Cardiac muscle cell (in vitro differentiated cells and primary cell): ENCODE results near the gene ZDBF2. TPM values are rescaled to one million over a fixed set of nuclear protein-coding genes. Genes with fewer than 3 reads are reported as not detected.
A peak's percentile ranks its signal among the peaks of the same experiment; 100 is the strongest.

Experiments used
- DNase-seq, 2 donors: peaks; one replicate each; pipeline versions ENCODE4 v3.0.0 to v3.0.0-alpha.2; 2010 to 2017; ENCODE audit warnings: low read depth in 1 of 2, low spot score in 1 of 2
- H3K27ac ChIP-seq: fragments of 200-600 bp; sonication (generic); 2 replicates; pipeline ENCODE4 v1.5.1; 2016
- H3K27me3 ChIP-seq: fragments of 200-600 bp; sonication (generic); 2 replicates; pipeline ENCODE4 v1.6.0; 2016; ENCODE audit warnings: control low read depth
- H3K36me3 ChIP-seq: fragments of 200-600 bp; sonication (generic); 2 replicates; pipeline ENCODE4 v1.5.1; 2016; ENCODE audit warnings: control low read depth
- H3K4me1 ChIP-seq: fragments of 200-600 bp; sonication (generic); 2 replicates; pipeline ENCODE4 v1.8.1; 2017; ENCODE audit warnings: low read depth, mild to moderate bottlenecking, mixed run types
- H3K4me3 ChIP-seq: fragments of 200-600 bp; sonication (generic); 2 replicates; pipeline ENCODE4 v1.5.1; 2016; ENCODE audit warnings: mild to moderate bottlenecking
- H3K9me3 ChIP-seq: fragments of 200-600 bp; sonication (generic); 2 replicates; pipeline ENCODE4 v1.5.1; 2017; ENCODE audit warnings: low read depth, mild to moderate bottlenecking, control low read depth
- CTCF ChIP-seq: IDR thresholded peaks from 2 replicates; pipeline ENCODE4 v1.5.1; 2012; ENCODE audit warnings: low read depth, mild to moderate bottlenecking, low read length
- polyA plus RNA-seq: library from polyadenylated mRNA; unstranded; fragments of >200 nt; fragmentation: Nextera tagmentation; extraction: Ambion mirVana; gene quantifications from 2 replicates; pipeline ENCODE4 v1.2.1, GENCODE V29; 2016
- total RNA-seq: library from RNA; depleted of rRNA; stranded (reverse); fragments of >200 nt; gene quantifications from 2 replicates; pipeline ENCODE4 v1.2.3, GENCODE V29; 2016

The ZDBF2 gene
- total and polyA plus RNA-seq, 2 experiments from 2014 or later: 4.3 to 34.6 TPM

- Histone ChIP-seq H3K27ac (no peak overlapping the region), H3K36me3 (no peaks in the 10 kb centered on the region), H3K27me3 (no peaks in the 10 kb centered on the region), H3K9me3 (no peaks in the 10 kb centered on the region), H3K4me1 (no peaks in the 10 kb centered on the region), H3K4me3 (no peak overlapping the region)
- no peak for TF ChIP-seq CTCF
- DNase-seq: no peak
These were observed 63.5 kb downstream of the ZDBF2 start for GRCh38 chr2:206337956-206338355.

DNA sequence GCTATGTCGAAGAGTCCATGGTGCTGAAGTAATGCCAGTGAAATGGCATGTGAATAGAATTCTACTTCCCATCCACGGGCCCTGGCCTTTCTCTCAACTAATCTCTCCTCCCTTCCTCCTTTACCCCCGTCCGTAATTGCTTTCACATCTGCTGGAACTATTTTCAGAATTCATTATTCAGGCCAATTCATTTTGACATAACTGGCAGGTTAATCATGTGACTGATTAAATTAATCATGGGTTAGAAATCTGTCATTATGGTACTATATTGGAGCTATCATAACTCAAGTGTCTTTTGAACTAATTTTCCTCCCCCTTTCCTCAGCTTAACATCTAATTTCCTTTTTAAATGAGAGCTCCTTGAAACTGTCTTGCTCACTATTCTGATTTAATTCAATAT is 66.9 kb downstream of the ZDBF2 start:
- no peak for DNase-seq
- H3K9me3 ChIP-seq: no peaks in the 10 kb centered on the region
- H3K27ac ChIP-seq: no peak overlapping the region
- TF ChIP-seq CTCF: no peak
- H3K27me3 ChIP-seq: no peaks in the 10 kb centered on the region
- no peak overlapping the region for H3K4me3 ChIP-seq
- no peaks in the 10 kb centered on the region for H3K4me1 ChIP-seq
- H3K36me3 ChIP-seq: no peaks in the 10 kb centered on the region

GRCh38 chr2:206343144-206343543 is 68.7 kb downstream of the ZDBF2 start:
- no peak overlapping the region for H3K4me3 ChIP-seq
- no peak for TF ChIP-seq CTCF
- no peaks in the 10 kb centered on the region for H3K4me1 ChIP-seq
- DNase-seq: no peak
- no peaks in the 10 kb centered on the region for H3K36me3 ChIP-seq
- H3K9me3 ChIP-seq: no peaks in the 10 kb centered on the region
- H3K27me3 ChIP-seq: no peaks in the 10 kb centered on the region
- H3K27ac ChIP-seq: no peak overlapping the region

- no peak for TF ChIP-seq CTCF
- H3K27me3 ChIP-seq: no peaks in the 10 kb centered on the region
- H3K36me3 ChIP-seq: no peaks in the 10 kb centered on the region
- H3K27ac ChIP-seq: no peak overlapping the region
- no peak overlapping the region for H3K4me3 ChIP-seq
- no peaks in the 10 kb centered on the region for H3K4me1 ChIP-seq
- DNase-seq: no peak
- H3K9me3 ChIP-seq: no peaks in the 10 kb centered on the region
These were observed 69.4 kb downstream of the ZDBF2 start for GRCh38 chr2:206343816-206344215.

- no peak for TF ChIP-seq CTCF
- Histone ChIP-seq H3K36me3 (no peaks in the 10 kb centered on the region), H3K9me3 (no peaks in the 10 kb centered on the region), H3K4me1 (no peaks in the 10 kb centered on the region), H3K27ac (peak overlapping the region; percentile 39), H3K27me3 (no peaks in the 10 kb centered on the region), H3K4me3 (no peak overlapping the region)
- no peak for DNase-seq
These were observed 71.1 kb downstream of the ZDBF2 start for GRCh38 chr2:206345606-206346005.

GRCh38 chr2:206349375-206349774 is 74.9 kb downstream of the ZDBF2 start:
- no peak overlapping the region for H3K4me3 ChIP-seq
- H3K27me3 ChIP-seq: no peaks in the 10 kb centered on the region
- TF ChIP-seq CTCF: no peak
- no peak overlapping the region for H3K27ac ChIP-seq
- no peaks in the 10 kb centered on the region for H3K9me3 ChIP-seq
- no peak for DNase-seq
- no peaks in the 10 kb centered on the region for H3K4me1 ChIP-seq
- H3K36me3 ChIP-seq: no peaks in the 10 kb centered on the region
